HEK293 (cell line): ENCODE measurements around the gene TSHZ2.

Experiments
- CTCF ChIA-PET: fragments of 350-600 bp; formaldehyde crosslinking; extraction: SDS; loops from one replicate; lab custom pipeline; 2021; ENCODE audit warnings: antibody characterized with exemption; lab: Yijun Ruan, JAX
- POLR2A ChIA-PET: fragments of 300-600 bp; formaldehyde crosslinking; extraction: SDS; loops from one replicate; lab custom pipeline; 2020; ENCODE audit warnings: antibody characterized with exemption, inconsistent platforms; lab: Yijun Ruan, JAX
- H3K27ac ChIP-seq: fragments of 200-500 bp; sonication (Bioruptor generic); 2 replicates; pipeline ENCODE4 v1.5.1; 2014; ENCODE audit warnings: low read depth, low read length, control low read depth, inconsistent platforms; ENCODE audit errors: extremely low read depth
- H3K36me3 ChIP-seq, 2 experiments: fragments of 200-500 bp in 1 of 2; sonication (Bioruptor generic) in 1 of 2; 1 replicate in 1 of 2; 2 replicates in 1 of 2; pipeline ENCODE4 v1.5.1; 2014 to 2017; ENCODE audit warnings: inconsistent platforms in 2 of 2, low read length in 2 of 2; ENCODE audit not compliant: control insufficient read depth in 2 of 2, insufficient read depth in 1 of 2
- H3K4me1 ChIP-seq: fragments of 200-500 bp; sonication (Bioruptor generic); 2 replicates; pipeline ENCODE4 v1.5.1; 2014; ENCODE audit warnings: mild to moderate bottlenecking, low read length, inconsistent platforms; ENCODE audit not compliant: control insufficient read depth, insufficient read depth
- H3K4me3 ChIP-seq: 2 replicates; pipeline ENCODE4 v1.5.1; 2011; ENCODE audit warnings: low read depth, mild to moderate bottlenecking, control low read depth, low read length, moderate library complexity
- H3K9me3 ChIP-seq: fragments of 200-500 bp; sonication (Bioruptor generic); 2 replicates; pipeline ENCODE4 v1.5.1; 2014; ENCODE audit warnings: low read depth, low read length, inconsistent platforms; ENCODE audit not compliant: control insufficient read depth, insufficient read depth
- KLF16 ChIP-seq: fragments of 450-650 bp; formaldehyde crosslinking; IDR thresholded peaks from 2 replicates; pipeline ENCODE4 v1.5.1; 2017; ENCODE audit warnings: missing biosample characterization, missing genetic modification characterization
- MZF1 ChIP-seq: fragments of 450-650 bp; formaldehyde crosslinking; IDR thresholded peaks from 2 replicates; pipeline ENCODE4 v1.5.1; 2017; ENCODE audit warnings: missing biosample characterization, missing genetic modification characterization, borderline replicate concordance
- YY1 ChIP-seq: fragments of 450-650 bp; formaldehyde crosslinking; IDR thresholded peaks from 2 replicates; pipeline ENCODE4 v1.5.1; 2018; ENCODE audit warnings: missing biosample characterization, missing genetic modification characterization
- ZBTB1 ChIP-seq: fragments of 450-650 bp; formaldehyde crosslinking; IDR thresholded peaks from 2 replicates; pipeline ENCODE4 v1.5.1; 2016; ENCODE audit warnings: missing biosample characterization, missing genetic modification characterization
- ZBTB17 ChIP-seq: fragments of 450-650 bp; formaldehyde crosslinking; IDR thresholded peaks from 2 replicates; pipeline ENCODE4 v1.5.1; 2016; ENCODE audit warnings: missing biosample characterization, missing genetic modification characterization
- ZBTB20 ChIP-seq: fragments of 450-650 bp; formaldehyde crosslinking; IDR thresholded peaks from 2 replicates; pipeline ENCODE4 v1.5.1; 2016; ENCODE audit warnings: missing biosample characterization, missing genetic modification characterization
- ZEB2 ChIP-seq: fragments of 450-650 bp; formaldehyde crosslinking; IDR thresholded peaks from 2 replicates; pipeline ENCODE4 v1.5.1; 2016; ENCODE audit warnings: missing biosample characterization, missing genetic modification characterization
- ZIC2 ChIP-seq: fragments of 450-650 bp; formaldehyde crosslinking; IDR thresholded peaks from 2 replicates; pipeline ENCODE4 v1.5.1; 2016; ENCODE audit warnings: missing biosample characterization, missing genetic modification characterization
- ZNF114 ChIP-seq: fragments of 450-650 bp; formaldehyde crosslinking; IDR thresholded peaks from 2 replicates; pipeline ENCODE4 v1.5.0; 2017; ENCODE audit warnings: missing biosample characterization, missing genetic modification characterization
- ZNF148 ChIP-seq: fragments of 450-650 bp; formaldehyde crosslinking; IDR thresholded peaks from 2 replicates; pipeline ENCODE4 v1.5.0; 2017; ENCODE audit warnings: missing biosample characterization, missing genetic modification characterization, borderline replicate concordance
- ZNF184 ChIP-seq: fragments of 450-650 bp; IDR thresholded peaks from 2 replicates; pipeline ENCODE4 v1.5.1; 2018; ENCODE audit warnings: missing biosample characterization, mild to moderate bottlenecking, missing genetic modification characterization
- ZNF248 ChIP-seq: fragments of 450-650 bp; formaldehyde crosslinking; IDR thresholded peaks from 2 replicates; pipeline ENCODE4 v1.5.1; 2017; ENCODE audit warnings: missing biosample characterization, missing genetic modification characterization
- ZNF391 ChIP-seq: fragments of 450-650 bp; formaldehyde crosslinking; IDR thresholded peaks from 2 replicates; pipeline ENCODE4 v1.5.1; 2016; ENCODE audit warnings: low read depth, missing biosample characterization, missing genetic modification characterization, borderline replicate concordance
- ZNF394 ChIP-seq: fragments of 450-650 bp; formaldehyde crosslinking; IDR thresholded peaks from 2 replicates; pipeline ENCODE4 v1.5.1; 2016; ENCODE audit warnings: missing biosample characterization, missing genetic modification characterization, mild to moderate bottlenecking, moderate library complexity, borderline replicate concordance
- ZNF398 ChIP-seq: fragments of 450-650 bp; formaldehyde crosslinking; IDR thresholded peaks from 2 replicates; pipeline ENCODE4 v1.5.1; 2017; ENCODE audit warnings: missing biosample characterization, missing genetic modification characterization
- ZNF449 ChIP-seq: fragments of 450-650 bp; formaldehyde crosslinking; IDR thresholded peaks from 2 replicates; pipeline ENCODE4 v1.5.1; 2017; ENCODE audit warnings: missing biosample characterization, mild to moderate bottlenecking, missing genetic modification characterization, moderate library complexity
- ZNF510 ChIP-seq: fragments of 450-650 bp; formaldehyde crosslinking; IDR thresholded peaks from 2 replicates; pipeline ENCODE4 v1.5.1; 2018; ENCODE audit warnings: mild to moderate bottlenecking, missing genetic modification characterization, missing biosample characterization; ENCODE audit not compliant: insufficient replicate concordance
- ZNF513 ChIP-seq: fragments of 450-650 bp; IDR thresholded peaks from 2 replicates; pipeline ENCODE4 v1.5.1; 2018; ENCODE audit warnings: missing biosample characterization, missing genetic modification characterization
- ZNF555 ChIP-seq: fragments of 450-650 bp; formaldehyde crosslinking; conservative IDR thresholded peaks from 2 replicates; pipeline ENCODE4 v1.5.1; 2017; ENCODE audit warnings: missing biosample characterization, mild to moderate bottlenecking, missing genetic modification characterization, inconsistent platforms
- ZNF558 ChIP-seq: fragments of 450-650 bp; formaldehyde crosslinking; IDR thresholded peaks from 2 replicates; pipeline ENCODE4 v1.5.1; 2016; ENCODE audit warnings: missing biosample characterization, missing genetic modification characterization
- ZNF585B ChIP-seq: fragments of 450-650 bp; formaldehyde crosslinking; IDR thresholded peaks from 2 replicates; pipeline ENCODE4 v1.5.1; 2016; ENCODE audit warnings: missing biosample characterization, missing genetic modification characterization
- ZNF600 ChIP-seq: fragments of 450-650 bp; formaldehyde crosslinking; IDR thresholded peaks from 2 replicates; pipeline ENCODE4 v1.5.1; 2016; ENCODE audit warnings: missing biosample characterization, missing genetic modification characterization
- ZNF624 ChIP-seq: fragments of 450-650 bp; formaldehyde crosslinking; IDR thresholded peaks from 2 replicates; pipeline ENCODE4 v1.5.1; 2017; ENCODE audit warnings: missing biosample characterization, missing genetic modification characterization
- ZNF629 ChIP-seq: fragments of 450-650 bp; formaldehyde crosslinking; IDR thresholded peaks from 2 replicates; pipeline ENCODE4 v1.5.1; 2017; ENCODE audit warnings: missing biosample characterization, missing genetic modification characterization
- ZNF658 ChIP-seq: fragments of 450-650 bp; formaldehyde crosslinking; IDR thresholded peaks from 2 replicates; pipeline ENCODE4; 2016; ENCODE audit warnings: missing biosample characterization, missing genetic modification characterization
- ZNF791 ChIP-seq: fragments of 450-650 bp; formaldehyde crosslinking; IDR thresholded peaks from 2 replicates; pipeline ENCODE4 v1.5.1; 2016; ENCODE audit warnings: missing biosample characterization, missing genetic modification characterization
- ZSCAN30 ChIP-seq: fragments of 450-650 bp; IDR thresholded peaks from 2 replicates; pipeline ENCODE4 v1.5.1; 2018; ENCODE audit warnings: missing biosample characterization, mild to moderate bottlenecking, missing genetic modification characterization, moderate library complexity

Gene TSHZ2

GRCh38 chr20:53194306-53195290 is 222.4 kb downstream of the TSHZ2 start:
- no peak overlapping the region for H3K27ac ChIP-seq
- no peak for TF ChIP-seq ZNF114 (tag by site-specific recombination)
- TF ChIP-seq ZIC2 (tag by site-specific recombination) = no peak
- TF ChIP-seq YY1 (tag by site-specific recombination) = no peak
- TF ChIP-seq ZNF394 (tag by site-specific recombination) = no peak
- TF ChIP-seq ZBTB20 (tag by site-specific recombination) = no peak
- no peak for TF ChIP-seq ZBTB17
- no peak for TF ChIP-seq ZNF555
- TF ChIP-seq KLF16 = no peak
- no peak for TF ChIP-seq ZNF629 (tag by site-specific recombination)
- TF ChIP-seq ZNF585B (tag by site-specific recombination) = no peak
- no peak for TF ChIP-seq ZNF658 (tag by site-specific recombination)
- no peak for TF ChIP-seq ZNF148
- no peak for TF ChIP-seq ZEB2 (tag by site-specific recombination)
- TF ChIP-seq ZNF248 = no peak
- no peak for TF ChIP-seq ZBTB1 (tag by site-specific recombination)
- no peak for TF ChIP-seq MZF1
- TF ChIP-seq ZSCAN30 (tag by site-specific recombination) = no peak
- TF ChIP-seq ZNF558 (tag by site-specific recombination) = no peak
- TF ChIP-seq ZNF600 = no peak
- TF ChIP-seq ZNF398 = no peak
- TF ChIP-seq, all 188 proteins: peak for 0
- ChIA-PET POLR2A (no interaction called here), CTCF (interaction anchor here (0.6 kb wide), 2 partner anchors 15 to 85 kb away, joined by 3 to 5 read pairs; no protein-coding TSS in a partner anchor)
- H3K9me3 ChIP-seq = no peaks in the 10 kb centered on the region
- H3K4me1 ChIP-seq = no peaks in the 10 kb centered on the region
- no peaks in the 10 kb centered on the region for H3K36me3 ChIP-seq
- no peak overlapping the region for H3K4me3 ChIP-seq

- Histone ChIP-seq H3K4me1 (no peaks in the 10 kb centered on the region), H3K9me3 (no peaks in the 10 kb centered on the region), H3K27ac (no peak overlapping the region), H3K36me3 (no peaks in the 10 kb centered on the region), H3K4me3 (no peak overlapping the region)
- CTCF ChIA-PET = interaction anchor here (0.5 kb wide), 1 partner anchor 22 kb away, joined by 3 read pairs; no protein-coding TSS in a partner anchor
- POLR2A ChIA-PET = no interaction called here
- no peak for TF ChIP-seq ZNF791 (tag by site-specific recombination)
- no peak for TF ChIP-seq ZNF624 (tag by site-specific recombination)
- TF ChIP-seq ZNF510 = no peak
- TF ChIP-seq ZNF449 (tag by site-specific recombination) = no peak
- TF ChIP-seq ZNF184 (tag by site-specific recombination) = no peak
- no peak for TF ChIP-seq ZNF391 (tag by site-specific recombination)
- no peak for TF ChIP-seq ZNF513 (tag by site-specific recombination)
Observed at GRCh38 chr20:53195876-53196610, 223.9 kb downstream of the TSHZ2 start.
